ENCODE data around the gene TNFRSF11A. TPM values are rescaled to one million over a fixed set of nuclear protein-coding genes. Genes with fewer than 3 reads are reported as not detected.

TNFRSF11A gene
- total RNA-seq, 2 experiments from 2014 or later, result 8.0 to 9.7 TPM

- peak overlapping the region; percentile 67 for H3K27ac Mint-ChIP-seq
- no peaks in the 10 kb centered on the region for H3K9me3 Mint-ChIP-seq (ENCODE audit: low read depth)
- H3K36me3 Mint-ChIP-seq, result peaks cover 8% of the 10 kb centered on the region
- H3K4me1 Mint-ChIP-seq, result peaks cover 56% of the 10 kb centered on the region
- ATAC-seq (peak; percentile 52), DNase-seq (peak; percentile 66)
- H3K27me3 Mint-ChIP-seq, result peaks cover 31% of the 10 kb centered on the region
- CTCF ChIA-PET, result interaction anchor here (0.8 to 2.0 kb wide), 7 partner anchors 10 to 254 kb away, joined by 3 to 6 read pairs (median 4); no protein-coding TSS in a partner anchor
- peak overlapping the region; percentile 32 for H3K4me3 Mint-ChIP-seq
Observed at GRCh38 chr18:62329691-62330454, 4.8 kb downstream of the TNFRSF11A start.

- no peak overlapping the region for H3K4me3 Mint-ChIP-seq
- ATAC-seq (no peak), DNase-seq (no peak)
- no peak overlapping the region for H3K27ac Mint-ChIP-seq
- peaks cover 8% of the 10 kb centered on the region for H3K36me3 Mint-ChIP-seq
- H3K4me1 Mint-ChIP-seq, result peaks cover 56% of the 10 kb centered on the region
- CTCF ChIA-PET, result interaction anchor here (1.4 kb wide), 1 partner anchor 88 kb away, joined by 3 read pairs; no protein-coding TSS in a partner anchor
- peaks cover 31% of the 10 kb centered on the region for H3K27me3 Mint-ChIP-seq
- no peaks in the 10 kb centered on the region for H3K9me3 Mint-ChIP-seq (ENCODE audit: low read depth)
Observed at GRCh38 chr18:62330650-62331049, 5.5 kb downstream of the TNFRSF11A start.

GRCh38 chr18:62331581-62332356 lies 6.7 kb downstream of the TNFRSF11A start:
- Mint-ChIP-seq H3K4me1 (peaks cover 47% of the 10 kb centered on the region), H3K27me3 (peaks cover 25% of the 10 kb centered on the region), H3K9me3 (ENCODE audit: low read depth) (no peaks in the 10 kb centered on the region), H3K4me3 (no peak overlapping the region), H3K36me3 (peaks cover 5% of the 10 kb centered on the region), H3K27ac (no peak overlapping the region)
- DNase-seq (no peak), ATAC-seq (no peak)
- CTCF ChIA-PET, result interaction anchor here (1.3 kb wide), 1 partner anchor 252 kb away, joined by 4 read pairs; no protein-coding TSS in a partner anchor

GRCh38 chr18:62332431-62332830 lies 7.3 kb downstream of the TNFRSF11A start:
- ATAC-seq (no peak), DNase-seq (no peak)
- no peak overlapping the region for H3K27ac Mint-ChIP-seq
- H3K9me3 Mint-ChIP-seq (ENCODE audit: low read depth), result no peaks in the 10 kb centered on the region
- CTCF ChIA-PET, result interaction anchor here (1.3 kb wide), 1 partner anchor 251 kb away, joined by 4 read pairs; no protein-coding TSS in a partner anchor
- H3K4me1 Mint-ChIP-seq, result peaks cover 41% of the 10 kb centered on the region
- H3K4me3 Mint-ChIP-seq, result no peak overlapping the region
- H3K27me3 Mint-ChIP-seq, result peaks cover 20% of the 10 kb centered on the region
- peaks cover 5% of the 10 kb centered on the region for H3K36me3 Mint-ChIP-seq

GRCh38 chr18:62332964-62333695 lies 8.0 kb downstream of the TNFRSF11A start:
- ATAC-seq (no peak), DNase-seq (no peak)
- peaks cover 42% of the 10 kb centered on the region for H3K4me1 Mint-ChIP-seq
- no peak overlapping the region for H3K4me3 Mint-ChIP-seq
- peaks cover 16% of the 10 kb centered on the region for H3K27me3 Mint-ChIP-seq
- H3K27ac Mint-ChIP-seq, result no peak overlapping the region
- no peaks in the 10 kb centered on the region for H3K9me3 Mint-ChIP-seq (ENCODE audit: low read depth)
- H3K36me3 Mint-ChIP-seq, result peaks cover 5% of the 10 kb centered on the region
- CTCF ChIA-PET, result no interaction called here

GRCh38 chr18:62334120-62334519 lies 9.0 kb downstream of the TNFRSF11A start:
- H3K27ac Mint-ChIP-seq, result no peak overlapping the region
- no peak for DNase-seq
- peaks cover 42% of the 10 kb centered on the region for H3K4me1 Mint-ChIP-seq
- H3K9me3 Mint-ChIP-seq (ENCODE audit: low read depth), result no peaks in the 10 kb centered on the region
- peaks cover 17% of the 10 kb centered on the region for H3K27me3 Mint-ChIP-seq
- no peak for ATAC-seq
- H3K36me3 Mint-ChIP-seq, result peaks cover 5% of the 10 kb centered on the region
- CTCF ChIA-PET, result interaction anchor here (1.8 kb wide), 1 partner anchor 9 kb away, joined by 5 read pairs; the partner anchor contains the start of gene TNFRSF11A
- H3K4me3 Mint-ChIP-seq, result no peak overlapping the region

GRCh38 chr18:62335494-62335893 lies 10.4 kb downstream of the TNFRSF11A start:
- peaks cover 37% of the 10 kb centered on the region for H3K4me1 Mint-ChIP-seq

GRCh38 chr18:62336618-62337017 lies 11.5 kb downstream of the TNFRSF11A start:
- no peak overlapping the region for H3K4me3 Mint-ChIP-seq
- H3K27ac Mint-ChIP-seq, result no peak overlapping the region
- no peak for ATAC-seq
- H3K4me1 Mint-ChIP-seq, result peaks cover 40% of the 10 kb centered on the region
- H3K27me3 Mint-ChIP-seq, result peaks cover 10% of the 10 kb centered on the region
- DNase-seq, result no peak
- H3K36me3 Mint-ChIP-seq, result peaks cover 13% of the 10 kb centered on the region
- no peaks in the 10 kb centered on the region for H3K9me3 Mint-ChIP-seq (ENCODE audit: low read depth)
- CTCF ChIA-PET, result no interaction called here

More at GRCh38 chr18:62335494-62335893, 10.4 kb downstream of the TNFRSF11A start:
- H3K36me3 Mint-ChIP-seq, result peaks cover 4% of the 10 kb centered on the region
- ATAC-seq (no peak), DNase-seq (no peak)
- H3K27ac Mint-ChIP-seq, result no peak overlapping the region
- CTCF ChIA-PET, result no interaction called here
- H3K4me3 Mint-ChIP-seq, result no peak overlapping the region
- peaks cover 15% of the 10 kb centered on the region for H3K27me3 Mint-ChIP-seq
- H3K9me3 Mint-ChIP-seq (ENCODE audit: low read depth), result no peaks in the 10 kb centered on the region

- H3K27me3 Mint-ChIP-seq, result peaks cover 5% of the 10 kb centered on the region
- CTCF ChIA-PET, result no interaction called here
- DNase-seq, result no peak
- ATAC-seq, result no peak
- no peak overlapping the region for H3K27ac Mint-ChIP-seq
- no peaks in the 10 kb centered on the region for H3K9me3 Mint-ChIP-seq (ENCODE audit: low read depth)
- H3K4me3 Mint-ChIP-seq, result no peak overlapping the region
- peaks cover 36% of the 10 kb centered on the region for H3K4me1 Mint-ChIP-seq
- H3K36me3 Mint-ChIP-seq, result peaks cover 13% of the 10 kb centered on the region
Observed at GRCh38 chr18:62337336-62337735, 12.2 kb downstream of the TNFRSF11A start.

- no peak for DNase-seq
- Mint-ChIP-seq H3K4me3 (no peak overlapping the region), H3K4me1 (peaks cover 39% of the 10 kb centered on the region), H3K27ac (no peak overlapping the region), H3K9me3 (ENCODE audit: low read depth) (no peaks in the 10 kb centered on the region), H3K27me3 (peaks cover 8% of the 10 kb centered on the region), H3K36me3 (peaks cover 13% of the 10 kb centered on the region)
- no peak for ATAC-seq
- CTCF ChIA-PET, result interaction anchor here (1.2 kb wide), 1 partner anchor 15 kb away, joined by 3 read pairs; no protein-coding TSS in a partner anchor
Observed at GRCh38 chr18:62338446-62339105, 13.5 kb downstream of the TNFRSF11A start.

- H3K27ac Mint-ChIP-seq, result peak overlapping the region; percentile 73
- ATAC-seq (peak; percentile 89), DNase-seq (peak; percentile 55)
- H3K27me3 Mint-ChIP-seq, result peaks cover 8% of the 10 kb centered on the region
- peaks cover 13% of the 10 kb centered on the region for H3K36me3 Mint-ChIP-seq
- H3K4me3 Mint-ChIP-seq, result no peak overlapping the region
- H3K4me1 Mint-ChIP-seq, result peaks cover 39% of the 10 kb centered on the region
- CTCF ChIA-PET, result interaction anchor here (0.7 to 2.4 kb wide), 7 partner anchors 10 to 299 kb away, joined by 3 to 10 read pairs (median 4); partner anchors contain the start of gene TNFRSF11A
- no peaks in the 10 kb centered on the region for H3K9me3 Mint-ChIP-seq (ENCODE audit: low read depth)
Observed at GRCh38 chr18:62339106-62339988, 14.2 kb downstream of the TNFRSF11A start.

GRCh38 chr18:62340996-62341395 lies 15.9 kb downstream of the TNFRSF11A start:
- DNase-seq (no peak), ATAC-seq (no peak)
- Mint-ChIP-seq H3K36me3 (peaks cover 13% of the 10 kb centered on the region), H3K9me3 (ENCODE audit: low read depth) (no peaks in the 10 kb centered on the region), H3K27me3 (peaks cover 10% of the 10 kb centered on the region), H3K27ac (no peak overlapping the region), H3K4me3 (no peak overlapping the region), H3K4me1 (peaks cover 41% of the 10 kb centered on the region)
- CTCF ChIA-PET, result interaction anchor here (0.5 to 2.4 kb wide), 4 partner anchors 10 to 85 kb away, joined by 3 to 10 read pairs (median 4); partner anchors contain the start of gene TNFRSF11A
